Measurements from ENCODE around the gene CPED1.
A peak's percentile ranks its signal among the peaks of the same experiment; 100 is the strongest.

The CPED1 gene

DNA sequence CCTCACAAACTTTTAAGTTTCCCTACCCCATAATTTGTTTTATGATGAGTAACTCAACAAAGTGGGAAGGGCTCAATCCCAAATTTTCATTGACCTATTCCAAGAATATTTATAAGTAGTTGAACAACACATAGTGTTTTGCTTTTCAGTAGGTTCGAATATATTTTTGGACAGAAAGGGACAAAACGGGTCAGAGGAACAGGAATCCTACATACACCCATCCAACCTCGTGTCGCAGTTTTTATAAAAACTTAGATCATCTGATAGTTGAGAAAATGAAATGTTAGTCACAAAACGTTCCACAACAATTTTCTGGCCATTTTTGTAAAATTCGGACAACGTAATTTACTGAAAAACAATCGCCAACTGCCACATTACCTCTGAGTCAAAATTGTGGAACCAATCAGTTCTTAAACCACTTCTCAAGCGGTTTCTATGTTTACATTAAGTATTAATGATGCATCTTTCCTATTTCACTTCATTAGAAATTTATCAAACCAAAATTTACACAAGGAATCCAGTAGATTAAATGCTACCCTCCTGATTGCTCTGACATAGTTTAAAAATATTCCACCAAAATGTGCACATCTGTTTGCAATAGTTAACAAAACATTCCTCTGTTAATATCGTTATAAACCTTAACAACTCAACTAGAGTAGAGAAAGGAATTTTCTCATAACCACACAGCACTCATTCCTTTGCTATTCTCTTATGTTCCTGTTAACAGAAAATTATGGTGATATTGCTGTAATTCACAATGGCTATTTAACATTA is 346.6 kb downstream of the CPED1 start:
- H3K27ac ChIP-seq: no peak overlapping the region
- TF ChIP-seq, protein P1, sequence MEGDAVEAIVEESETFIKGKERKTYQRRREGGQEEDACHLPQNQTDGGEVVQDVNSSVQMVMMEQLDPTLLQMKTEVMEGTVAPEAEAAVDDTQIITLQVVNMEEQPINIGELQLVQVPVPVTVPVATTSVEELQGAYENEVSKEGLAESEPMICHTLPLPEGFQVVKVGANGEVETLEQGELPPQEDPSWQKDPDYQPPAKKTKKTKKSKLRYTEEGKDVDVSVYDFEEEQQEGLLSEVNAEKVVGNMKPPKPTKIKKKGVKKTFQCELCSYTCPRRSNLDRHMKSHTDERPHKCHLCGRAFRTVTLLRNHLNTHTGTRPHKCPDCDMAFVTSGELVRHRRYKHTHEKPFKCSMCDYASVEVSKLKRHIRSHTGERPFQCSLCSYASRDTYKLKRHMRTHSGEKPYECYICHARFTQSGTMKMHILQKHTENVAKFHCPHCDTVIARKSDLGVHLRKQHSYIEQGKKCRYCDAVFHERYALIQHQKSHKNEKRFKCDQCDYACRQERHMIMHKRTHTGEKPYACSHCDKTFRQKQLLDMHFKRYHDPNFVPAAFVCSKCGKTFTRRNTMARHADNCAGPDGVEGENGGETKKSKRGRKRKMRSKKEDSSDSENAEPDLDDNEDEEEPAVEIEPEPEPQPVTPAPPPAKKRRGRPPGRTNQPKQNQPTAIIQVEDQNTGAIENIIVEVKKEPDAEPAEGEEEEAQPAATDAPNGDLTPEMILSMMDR (conservative IDR thresholded peaks at IDR 0.05): no peak

DNA sequence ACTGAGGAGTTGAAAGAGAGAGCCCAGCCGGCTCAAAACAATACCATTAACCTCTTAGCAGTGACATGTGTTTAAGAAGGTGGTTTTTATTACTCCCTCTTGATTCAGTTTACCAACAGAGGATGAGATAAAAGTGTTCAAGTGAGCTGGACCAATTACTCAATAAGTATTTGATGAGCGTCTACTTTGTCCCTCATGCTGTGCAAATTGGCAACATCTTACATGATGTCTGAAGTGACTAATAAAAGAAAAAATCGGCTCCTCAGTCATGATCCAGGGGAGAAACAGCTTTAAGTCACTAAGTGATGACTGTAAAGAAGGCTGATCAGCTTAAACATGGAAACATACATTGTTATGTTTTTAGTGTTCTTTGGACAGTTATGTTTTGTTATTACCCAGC is 348.1 kb downstream of the CPED1 start:
- H3K27ac ChIP-seq: no peak overlapping the region
- TF ChIP-seq, protein P1 (conservative IDR thresholded peaks at IDR 0.05): no peak

DNA sequence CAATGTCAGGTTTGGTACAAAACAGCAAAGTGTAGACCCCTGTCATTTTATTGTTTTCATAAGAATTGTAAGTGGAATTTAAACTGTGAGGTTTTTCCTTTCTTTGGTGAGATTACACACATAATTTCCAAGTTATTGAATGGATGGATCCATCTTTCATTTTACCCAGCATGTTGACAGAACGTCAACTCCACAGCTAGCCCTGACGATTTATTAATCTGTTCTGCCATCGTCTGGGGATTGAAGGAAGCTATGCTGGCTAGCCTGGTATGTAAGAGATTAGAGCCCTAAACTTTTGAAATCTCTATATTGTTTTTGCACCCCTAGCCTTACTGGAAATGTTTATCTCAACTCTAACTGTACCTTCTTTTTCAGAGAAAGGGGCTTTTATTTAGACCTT is 348.9 kb downstream of the CPED1 start:
- TF ChIP-seq, protein P1 (conservative IDR thresholded peaks at IDR 0.05): peak; percentile 81
- no peak overlapping the region for H3K27ac ChIP-seq

DNA sequence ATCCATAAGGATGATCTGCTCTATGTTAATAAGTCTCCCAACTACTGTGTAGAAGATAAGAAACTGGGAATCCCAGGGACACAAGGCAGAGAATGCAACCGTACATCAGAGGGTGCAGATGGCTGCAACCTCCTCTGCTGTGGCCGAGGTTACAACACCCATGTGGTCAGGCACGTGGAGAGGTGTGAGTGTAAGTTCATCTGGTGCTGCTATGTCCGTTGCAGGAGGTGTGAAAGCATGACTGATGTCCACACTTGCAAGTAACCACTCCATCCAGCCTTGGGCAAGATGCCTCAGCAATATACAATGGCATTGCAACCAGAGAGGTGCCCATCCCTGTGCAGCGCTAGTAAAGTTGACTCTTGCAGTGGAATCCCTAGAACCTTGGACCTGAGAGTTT is 350.6 kb downstream of the CPED1 start:
- no peak overlapping the region for H3K27ac ChIP-seq
- TF ChIP-seq, protein P1 (conservative IDR thresholded peaks at IDR 0.05): no peak

DNA sequence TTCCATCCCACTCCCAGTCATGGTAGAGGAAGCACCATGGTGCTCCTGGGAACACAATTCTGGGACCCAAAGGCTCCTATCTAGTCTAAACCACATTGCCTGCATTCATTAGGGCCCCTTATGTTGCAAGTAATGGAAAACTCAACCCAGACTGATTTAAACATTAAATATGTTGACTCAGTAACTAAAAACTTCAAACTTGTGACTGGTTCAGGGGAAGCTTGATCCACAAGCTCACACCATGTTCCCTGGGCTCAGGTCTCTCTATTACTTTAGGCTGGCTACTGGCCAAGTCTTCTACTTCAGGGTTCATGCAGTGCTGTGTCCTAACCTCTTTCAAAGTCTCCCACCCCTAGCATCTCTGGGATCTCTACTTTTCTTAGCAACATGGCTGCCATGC is 353.4 kb downstream of the CPED1 start:
- no peak overlapping the region for H3K27ac ChIP-seq
- TF ChIP-seq, protein P1 (conservative IDR thresholded peaks at IDR 0.05): no peak

DNA sequence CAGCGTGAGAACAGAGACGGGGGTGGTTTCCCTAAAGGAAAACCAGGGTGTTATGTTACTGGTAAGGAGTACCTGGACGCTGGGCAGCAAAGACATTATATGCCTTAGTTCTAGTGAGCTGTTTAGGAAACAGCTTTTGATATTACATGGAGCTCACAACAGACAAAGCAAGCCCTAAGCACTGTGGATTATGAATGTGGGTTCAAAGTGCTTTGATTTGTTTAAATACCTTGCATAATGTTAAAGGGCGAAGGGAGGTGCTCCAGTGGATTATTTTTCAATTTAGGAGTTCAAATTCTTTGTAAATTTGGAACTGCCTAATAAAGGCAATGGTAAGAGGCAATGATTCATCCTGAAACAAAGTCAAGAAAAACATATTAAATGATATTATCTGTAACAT is 354.1 kb downstream of the CPED1 start:
- TF ChIP-seq, protein P1 (conservative IDR thresholded peaks at IDR 0.05): no peak

DNA sequence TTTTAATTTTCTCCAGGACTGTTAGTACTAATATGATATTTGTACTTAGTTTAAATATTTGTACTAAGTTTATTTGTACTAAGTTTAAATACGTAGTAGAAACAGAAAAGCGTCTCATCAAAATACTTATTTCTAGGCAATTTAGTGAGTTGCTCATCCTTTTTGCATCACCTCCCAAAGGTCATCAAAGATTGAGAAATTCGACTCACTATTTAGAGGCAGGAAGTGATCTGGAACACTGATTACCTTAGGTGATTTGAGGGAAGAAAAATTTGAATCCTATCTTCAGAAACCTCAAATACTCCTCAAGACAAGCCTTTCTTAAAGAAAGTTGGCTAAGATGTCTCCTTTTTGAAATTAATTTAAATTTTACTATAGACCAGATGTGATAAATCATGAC is 354.8 kb downstream of the CPED1 start:
- H3K27ac ChIP-seq: no peak overlapping the region
- TF ChIP-seq, protein P1 (conservative IDR thresholded peaks at IDR 0.05): no peak

More for the DNA sequence above, 354.1 kb downstream of the CPED1 start:
- H3K27ac ChIP-seq: no peak overlapping the region
